LNCAP (cell line): ENCODE data around the gene KNDC1.

Experiments used
- TF ChIP-seq, protein P1 (sequence below): fragments of 450-650 bp; IDR thresholded peaks from 2 replicates; pipeline ENCODE4 v1.5.1; 2017; ENCODE audit warnings: mild to moderate bottlenecking

Gene KNDC1

DNA sequence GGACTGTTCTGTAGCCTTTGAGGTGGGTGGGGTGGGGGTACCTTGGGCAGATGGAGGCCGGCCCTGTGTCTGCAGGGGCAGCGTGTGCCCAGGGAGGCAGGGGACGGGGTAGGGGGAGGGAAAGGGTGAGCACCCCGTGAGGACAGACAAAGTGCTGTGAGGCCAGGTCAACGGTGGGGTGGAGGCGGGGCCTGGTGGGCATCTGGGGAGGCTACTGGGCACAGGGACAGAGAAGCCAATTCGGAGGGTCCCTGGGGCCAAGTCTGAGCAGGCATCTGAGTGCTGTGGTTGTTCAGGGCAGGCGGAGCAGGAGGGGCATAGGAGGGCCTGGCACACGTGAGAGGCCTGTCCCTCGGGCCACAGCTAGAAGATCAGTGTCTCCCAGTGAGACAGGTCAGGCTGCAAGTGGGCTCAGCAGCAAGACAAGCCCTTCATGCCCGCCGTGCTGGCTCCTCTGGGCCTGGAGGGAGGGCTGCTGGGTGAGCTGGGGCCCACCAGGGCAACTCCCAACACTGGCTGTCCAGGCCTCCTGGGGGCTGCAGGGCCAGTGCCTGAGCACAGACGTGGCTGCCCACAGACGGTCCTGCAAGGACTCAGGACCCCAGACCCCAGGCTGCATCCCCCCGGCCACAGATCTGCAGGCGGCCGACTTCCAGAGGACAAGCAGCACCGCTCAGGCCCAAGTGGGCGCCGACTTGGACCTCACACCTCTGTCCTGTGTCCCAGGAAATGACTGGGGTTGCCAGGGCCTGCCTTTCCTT is 26.4 kb upstream of the KNDC1 start:
- TF ChIP-seq, protein P1, sequence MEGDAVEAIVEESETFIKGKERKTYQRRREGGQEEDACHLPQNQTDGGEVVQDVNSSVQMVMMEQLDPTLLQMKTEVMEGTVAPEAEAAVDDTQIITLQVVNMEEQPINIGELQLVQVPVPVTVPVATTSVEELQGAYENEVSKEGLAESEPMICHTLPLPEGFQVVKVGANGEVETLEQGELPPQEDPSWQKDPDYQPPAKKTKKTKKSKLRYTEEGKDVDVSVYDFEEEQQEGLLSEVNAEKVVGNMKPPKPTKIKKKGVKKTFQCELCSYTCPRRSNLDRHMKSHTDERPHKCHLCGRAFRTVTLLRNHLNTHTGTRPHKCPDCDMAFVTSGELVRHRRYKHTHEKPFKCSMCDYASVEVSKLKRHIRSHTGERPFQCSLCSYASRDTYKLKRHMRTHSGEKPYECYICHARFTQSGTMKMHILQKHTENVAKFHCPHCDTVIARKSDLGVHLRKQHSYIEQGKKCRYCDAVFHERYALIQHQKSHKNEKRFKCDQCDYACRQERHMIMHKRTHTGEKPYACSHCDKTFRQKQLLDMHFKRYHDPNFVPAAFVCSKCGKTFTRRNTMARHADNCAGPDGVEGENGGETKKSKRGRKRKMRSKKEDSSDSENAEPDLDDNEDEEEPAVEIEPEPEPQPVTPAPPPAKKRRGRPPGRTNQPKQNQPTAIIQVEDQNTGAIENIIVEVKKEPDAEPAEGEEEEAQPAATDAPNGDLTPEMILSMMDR, result no peak

DNA sequence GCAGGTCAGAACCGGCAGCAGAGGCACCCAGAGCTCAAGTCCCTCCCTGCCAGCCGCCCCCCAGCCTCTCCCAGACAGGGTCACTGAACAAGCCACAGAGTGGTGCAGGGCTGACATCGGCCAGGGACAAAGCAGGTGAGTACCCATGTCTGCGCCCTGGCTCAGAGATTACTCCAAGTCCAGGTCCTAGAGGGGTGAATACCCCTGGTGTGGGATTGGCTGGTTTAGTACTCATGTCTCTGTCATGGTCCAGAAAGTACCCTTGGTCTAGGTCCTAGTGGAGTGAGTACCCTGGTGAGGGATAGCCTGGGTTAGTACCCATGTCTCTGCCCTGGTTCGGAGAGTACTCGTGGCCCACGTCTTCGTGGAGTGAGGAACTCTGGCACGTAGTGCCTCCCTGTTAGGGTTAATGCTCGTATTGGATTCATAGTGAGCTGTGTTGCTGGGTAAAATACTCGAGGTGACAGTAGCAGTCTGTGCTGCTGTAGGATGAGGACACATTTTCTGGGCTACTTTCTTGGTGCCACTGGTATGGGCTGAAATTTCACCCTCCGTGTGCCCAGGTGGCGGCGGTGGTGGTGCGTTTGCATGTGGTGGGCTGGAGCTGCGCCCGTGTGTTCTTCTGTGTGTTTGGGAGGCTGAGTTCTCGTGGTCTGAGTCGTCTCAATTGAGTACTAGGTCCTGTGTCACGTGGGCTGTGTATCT is 25.5 kb upstream of the KNDC1 start:
- TF ChIP-seq, protein P1, result no peak

DNA sequence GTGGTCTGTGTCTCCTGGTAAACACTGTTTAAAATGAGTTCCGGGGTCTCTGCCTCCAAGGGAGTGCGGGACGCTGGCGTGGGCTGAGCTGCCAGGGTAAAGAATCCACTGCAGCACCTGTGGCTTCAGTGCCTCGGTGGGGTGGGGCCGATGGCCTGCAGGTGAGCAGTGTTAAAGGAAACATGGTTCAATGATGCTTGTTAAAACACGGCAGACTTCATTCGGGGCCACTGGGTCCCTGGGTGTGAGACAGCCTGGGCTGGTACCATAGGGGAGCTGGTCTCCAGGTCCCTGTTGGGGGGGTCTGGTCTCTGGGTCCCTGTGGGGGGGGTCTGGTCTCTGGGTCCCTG is 24.9 kb upstream of the KNDC1 start:
- TF ChIP-seq, protein P1, result no peak

DNA sequence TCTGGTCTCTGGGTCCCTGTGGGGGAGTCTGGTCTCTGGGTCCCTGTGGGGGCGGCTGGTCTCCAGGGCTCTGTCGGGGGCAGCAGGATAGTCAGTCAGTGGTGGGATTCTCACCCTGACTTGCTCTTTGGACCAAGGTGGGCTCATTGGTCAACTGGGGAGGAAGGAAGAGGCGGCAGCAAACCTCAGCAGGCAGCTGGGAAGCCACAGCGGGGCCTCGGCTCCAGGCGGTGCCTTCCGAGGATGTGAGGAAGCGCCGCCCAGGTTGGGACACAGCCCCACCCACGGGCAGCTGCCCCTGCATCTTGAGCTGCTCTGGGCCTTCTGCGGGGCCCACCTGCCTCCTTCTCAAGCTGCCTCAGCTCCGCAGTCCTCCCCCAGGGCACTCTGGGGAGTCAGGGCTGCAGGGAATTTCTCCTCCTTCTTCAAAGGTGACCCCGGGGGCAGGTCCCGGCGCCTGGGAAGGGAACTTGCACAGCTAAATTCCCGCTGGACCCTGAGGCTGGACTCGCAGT is 20.4 kb upstream of the KNDC1 start:
- TF ChIP-seq, protein P1, result no peak

DNA sequence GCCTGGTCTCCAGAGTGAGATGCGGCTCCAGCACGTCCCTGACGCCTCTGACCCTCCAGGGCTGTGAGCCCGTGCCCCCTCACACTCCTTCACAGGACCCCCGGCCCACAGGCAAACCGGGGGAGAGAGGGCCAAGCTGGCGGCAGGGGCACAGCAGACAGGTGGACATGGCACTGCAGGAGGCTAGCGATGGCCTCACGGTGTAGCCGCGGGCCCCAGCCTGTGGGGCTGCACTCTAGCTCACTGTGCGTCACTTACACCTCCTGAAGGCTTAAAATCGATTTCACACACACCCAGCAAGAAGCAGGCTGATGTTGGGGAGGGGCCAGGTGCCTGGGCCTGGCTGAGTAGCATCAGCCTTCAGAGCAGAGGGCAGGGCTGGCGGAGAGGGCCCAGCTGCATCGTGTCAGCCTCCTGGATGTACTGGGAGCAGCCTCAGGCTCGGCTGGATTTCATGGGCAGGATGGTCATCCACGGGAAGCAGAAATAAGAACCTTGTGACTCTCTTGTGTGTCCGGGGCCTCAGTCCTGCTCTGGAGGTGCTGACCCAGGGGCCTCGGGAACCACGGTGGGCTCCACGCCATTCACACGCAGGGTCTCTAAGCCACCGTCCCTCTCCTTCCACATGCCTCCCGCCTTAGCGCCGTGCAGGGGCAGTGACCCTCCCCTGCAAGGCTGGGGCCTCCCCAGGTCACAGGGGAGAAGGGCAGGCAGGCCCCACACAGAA is 19.4 kb upstream of the KNDC1 start:
- TF ChIP-seq, protein P1, result no peak

DNA sequence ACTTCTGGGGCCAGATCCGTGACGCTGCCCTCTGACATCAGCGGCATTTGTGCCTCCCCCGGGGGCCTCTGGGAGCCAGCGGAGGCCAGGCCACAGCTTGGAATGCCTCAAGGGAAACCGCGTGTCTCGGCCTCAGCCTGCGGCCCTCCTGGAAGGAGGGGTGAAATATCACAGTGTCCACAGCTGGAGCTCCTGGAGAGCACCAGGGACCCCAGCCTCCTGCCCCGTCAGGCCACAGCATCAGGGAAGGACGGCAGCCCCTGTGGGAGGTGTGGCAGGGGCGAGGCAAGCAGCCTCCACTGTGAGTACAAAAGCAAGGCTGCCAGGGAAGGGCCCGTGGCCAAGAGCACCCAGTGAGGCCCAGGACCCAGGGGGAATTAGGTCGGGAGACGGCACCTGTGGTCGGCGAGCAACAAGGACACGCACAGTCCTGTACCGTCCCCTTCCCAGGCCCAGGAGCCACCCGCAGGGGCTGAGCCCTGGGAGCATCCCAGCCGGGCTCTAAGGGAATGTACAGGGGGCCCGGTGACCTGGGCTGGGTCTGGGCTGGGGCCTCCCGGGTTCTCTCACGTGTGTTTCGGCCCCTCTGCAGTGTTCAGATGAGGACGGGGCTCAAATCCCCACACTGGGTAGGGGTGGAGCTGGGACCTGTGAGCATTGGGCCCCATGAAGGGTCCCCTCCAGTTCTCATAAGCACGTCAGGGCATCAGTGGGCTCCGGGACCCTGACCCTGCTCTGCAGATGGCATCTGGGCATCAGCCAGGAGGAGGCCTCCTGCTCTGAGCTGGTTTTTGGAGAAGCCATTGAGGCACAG is 18.7 kb upstream of the KNDC1 start:
- TF ChIP-seq, protein P1, result no peak

DNA sequence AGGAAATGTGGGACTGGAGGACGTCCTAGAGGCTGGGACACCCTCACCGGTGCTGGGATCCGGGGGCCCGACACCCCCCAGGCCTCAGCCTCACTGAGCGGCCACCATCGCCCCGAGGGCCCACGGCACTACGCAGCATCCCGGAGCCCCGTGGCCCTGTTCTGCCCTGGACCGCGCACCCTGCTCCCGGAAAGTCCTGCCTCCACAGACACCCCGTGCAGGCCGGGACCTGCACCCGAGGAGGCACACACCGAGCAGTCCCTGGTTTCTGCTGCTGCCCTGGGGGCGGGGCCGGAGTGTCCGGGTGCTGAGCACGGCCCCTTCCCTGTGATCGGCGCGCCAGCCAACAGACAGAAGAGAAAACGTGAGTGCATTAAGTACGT is 18.1 kb upstream of the KNDC1 start:
- TF ChIP-seq, protein P1, result no peak
